H4 (cell line): Measurements from ENCODE around the gene DPYSL3. TPM values are rescaled to one million over a fixed set of nuclear protein-coding genes. Genes with fewer than 3 reads are reported as not detected.
A peak's percentile ranks its signal among the peaks of the same experiment; 100 is the strongest.

Experiments used
- DNase-seq: peaks from one replicate; pipeline ENCODE4 v3.0.0-alpha.2; 2015; ENCODE audit warnings: low spot score
- total RNA-seq: library from RNA; depleted of rRNA; stranded (reverse); fragments of >200 nt; shearing (Covaris generic); gene quantifications from 2 replicates; pipeline ENCODE4 v1.2.3, GENCODE V29; 2014

The DPYSL3 gene
- total RNA-seq, 1 experiment from 2014 or later = 83.9 TPM

- DNase-seq = no peak
These were observed 68.6 kb downstream of the DPYSL3 start for GRCh38 chr5:147441191-147441695.

DNA sequence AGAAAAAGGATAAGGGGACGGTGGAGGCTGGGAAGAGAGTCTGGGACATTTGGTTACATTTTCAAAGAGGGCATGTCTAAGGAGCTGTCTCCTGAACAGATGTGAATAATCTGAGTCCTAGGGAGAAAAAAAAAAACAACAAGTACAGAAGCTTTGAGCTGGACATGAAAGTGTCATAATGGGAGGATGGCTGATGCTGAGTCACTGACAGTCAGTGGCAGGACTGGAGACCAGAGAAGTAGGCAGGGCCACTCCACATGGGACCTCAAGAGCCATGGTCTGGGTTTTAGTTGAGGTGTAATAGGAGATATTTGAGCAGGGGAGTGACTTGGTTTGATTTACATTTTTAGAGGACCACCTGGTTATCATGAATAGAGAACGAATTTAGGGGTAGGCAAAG is 70.6 kb downstream of the DPYSL3 start:
- peak; percentile 32 for DNase-seq

DNA sequence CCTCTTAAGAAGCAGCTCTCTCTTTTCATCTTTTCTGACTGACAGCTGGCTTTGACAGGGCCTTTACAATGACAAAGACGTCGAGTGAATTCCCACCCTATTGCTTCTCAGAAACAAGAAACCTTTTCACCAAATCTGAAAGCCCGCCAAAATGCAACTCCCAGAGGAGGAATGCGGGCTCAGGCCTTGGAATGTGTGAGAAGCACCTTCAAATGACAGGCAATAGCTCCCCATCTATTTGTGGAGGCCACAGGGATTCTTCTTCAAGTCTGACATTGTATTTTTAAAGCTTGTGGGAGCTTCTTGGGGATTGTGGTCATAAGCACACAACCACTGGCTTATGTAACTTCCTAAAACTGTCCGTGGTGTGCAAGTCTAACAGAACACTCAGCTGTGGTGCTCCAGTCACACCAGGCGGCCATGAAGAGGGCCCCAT is 72.7 kb downstream of the DPYSL3 start:
- no peak for DNase-seq

DNA sequence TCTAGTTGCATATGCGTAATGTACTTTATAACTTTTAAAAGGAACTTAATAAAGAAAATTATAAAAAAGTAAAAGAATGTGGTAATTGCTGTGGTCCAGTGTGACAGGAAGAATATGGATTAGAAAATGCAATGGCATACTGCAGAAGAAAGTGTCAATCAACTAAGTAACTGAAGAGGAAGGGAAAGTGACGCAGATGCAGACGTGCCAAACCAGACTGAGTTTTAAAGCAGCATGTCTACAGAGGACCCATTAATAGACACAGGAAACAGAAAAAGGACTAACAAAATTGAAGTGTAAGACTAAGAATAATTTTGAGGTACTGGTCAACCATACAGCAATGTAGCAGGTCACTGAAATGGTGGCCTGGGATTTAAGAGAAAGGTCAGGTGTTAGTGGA is 73.3 kb downstream of the DPYSL3 start:
- DNase-seq = no peak

- DNase-seq = no peak
These were observed 75.8 kb downstream of the DPYSL3 start for GRCh38 chr5:147434049-147434448.

DNA sequence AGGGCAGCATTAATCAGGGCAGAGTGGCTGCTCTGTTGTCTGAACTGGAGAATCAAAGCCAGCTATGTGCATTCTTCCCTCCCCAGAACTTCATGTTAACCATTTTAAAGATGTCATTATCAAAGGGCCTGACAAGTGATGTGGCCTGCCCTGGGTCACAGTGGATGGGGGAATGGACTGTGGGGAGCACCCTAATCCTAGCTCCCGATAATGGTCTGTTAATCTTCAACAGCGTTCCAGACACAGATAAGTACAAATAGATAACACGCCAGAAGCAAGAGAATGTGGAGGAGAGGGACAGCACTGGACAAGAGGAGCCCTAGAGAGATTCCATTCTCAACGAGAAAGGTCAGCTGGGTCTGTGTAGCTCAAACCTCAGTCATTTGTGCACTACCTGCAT is 77.5 kb downstream of the DPYSL3 start:
- DNase-seq = no peak

DNA sequence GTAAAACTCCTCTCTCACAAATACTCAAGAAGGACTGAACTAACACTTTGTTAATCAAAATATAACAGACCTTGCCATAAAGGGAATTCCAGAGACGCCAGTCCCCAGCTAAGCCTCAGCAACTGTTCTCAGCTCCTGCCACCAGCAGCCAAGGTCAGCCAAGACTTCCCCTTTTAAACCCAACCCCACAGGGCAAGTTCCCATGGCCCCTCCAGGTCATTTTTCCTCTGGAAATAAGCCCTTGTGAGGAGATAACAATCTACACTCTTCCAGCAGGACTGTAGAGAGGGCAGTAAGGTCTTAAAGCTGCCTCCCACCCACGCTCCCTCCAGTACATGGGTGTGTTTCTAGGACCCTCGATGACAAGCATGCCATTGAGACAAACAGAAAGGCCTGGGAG is 78.3 kb downstream of the DPYSL3 start:
- DNase-seq = no peak

DNA sequence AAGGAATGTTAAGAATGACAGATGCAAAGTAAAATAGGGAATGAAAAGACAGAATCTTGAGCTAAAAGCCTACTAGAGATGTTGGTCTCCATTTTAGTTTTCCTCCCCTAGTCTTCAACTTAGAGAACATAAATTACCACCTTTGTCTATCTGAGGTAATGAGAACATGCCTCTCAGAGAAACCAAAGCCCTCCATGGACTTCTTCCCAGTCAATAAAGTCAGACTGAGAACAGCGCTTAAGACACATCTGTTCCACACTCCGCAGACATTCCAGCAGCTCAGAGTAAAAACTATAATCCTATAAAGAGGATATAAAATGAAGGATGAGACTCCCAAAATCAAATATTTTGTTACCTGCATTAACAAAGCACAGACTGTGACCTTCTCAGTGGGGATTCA is 79.2 kb downstream of the DPYSL3 start:
- DNase-seq = no peak

GRCh38 chr5:147427521-147428401 is 82.1 kb downstream of the DPYSL3 start:
- no peak for DNase-seq

DNA sequence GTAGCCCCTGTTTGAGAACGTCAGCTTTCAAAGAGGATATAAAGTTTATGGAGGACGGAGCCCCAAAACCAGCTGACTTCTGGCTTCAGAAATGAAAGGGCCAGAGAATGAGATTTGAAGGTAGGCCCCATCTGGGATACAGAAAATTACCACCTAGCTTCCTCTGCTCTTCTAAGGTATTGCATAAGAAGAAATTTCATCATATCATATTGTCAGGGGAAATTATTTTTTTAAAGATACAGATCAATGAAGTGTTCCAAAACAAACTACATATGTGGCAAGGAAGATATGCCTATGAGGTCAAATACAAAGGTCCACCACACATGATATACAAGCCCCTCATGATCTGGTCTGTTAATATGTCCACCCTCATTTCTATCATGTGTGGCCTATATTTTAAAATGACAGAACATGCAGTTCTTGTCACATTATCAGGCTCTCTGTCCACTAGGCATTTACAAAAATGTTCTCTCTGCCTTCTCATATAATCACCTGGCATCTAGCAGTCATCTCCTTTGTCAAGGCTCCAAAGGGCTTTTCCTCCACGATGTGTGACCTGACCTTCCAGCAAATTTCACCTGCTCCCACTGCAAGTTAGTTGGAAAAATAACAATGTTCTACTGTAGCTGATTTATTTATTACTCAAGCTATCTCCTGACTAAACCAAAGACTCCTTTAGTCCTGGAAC is 83.1 kb downstream of the DPYSL3 start:
- DNase-seq = no peak

- no peak for DNase-seq
These were observed 91.3 kb downstream of the DPYSL3 start for GRCh38 chr5:147418613-147419012.

DNA sequence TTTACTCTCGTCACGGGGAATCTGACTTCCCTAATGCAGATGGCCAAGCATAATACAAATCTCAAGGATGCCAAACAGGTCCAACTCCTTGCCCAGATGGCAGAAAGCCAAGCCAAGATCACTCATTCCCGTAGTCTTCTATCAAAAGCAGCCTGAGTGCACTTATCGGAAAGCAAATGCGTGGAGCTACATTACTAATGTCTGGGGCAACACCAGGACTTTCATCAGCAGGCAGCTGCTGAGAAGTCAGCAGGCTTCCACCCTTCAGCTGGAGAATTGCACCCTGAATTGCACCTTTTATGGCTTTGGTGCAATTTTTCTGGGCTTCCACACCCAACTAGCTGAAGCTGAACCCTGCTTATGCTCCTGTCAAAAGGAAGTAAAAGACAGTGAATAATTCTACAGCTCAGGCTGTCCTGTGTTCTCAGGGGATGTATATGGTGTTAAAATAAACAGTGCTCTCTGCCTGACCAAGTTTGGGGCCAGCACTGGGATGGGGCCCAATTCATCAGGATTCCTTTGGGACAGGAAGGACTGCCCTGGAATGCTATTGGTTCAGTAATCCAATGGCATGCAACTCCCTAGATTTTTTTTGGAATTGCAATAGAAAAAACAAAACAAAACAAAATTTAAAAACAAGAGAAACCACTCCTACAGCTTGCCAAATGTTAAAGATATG is 92.6 kb downstream of the DPYSL3 start:
- DNase-seq = no peak

GRCh38 chr5:147415651-147416050 is 94.2 kb downstream of the DPYSL3 start:
- no peak for DNase-seq

DNA sequence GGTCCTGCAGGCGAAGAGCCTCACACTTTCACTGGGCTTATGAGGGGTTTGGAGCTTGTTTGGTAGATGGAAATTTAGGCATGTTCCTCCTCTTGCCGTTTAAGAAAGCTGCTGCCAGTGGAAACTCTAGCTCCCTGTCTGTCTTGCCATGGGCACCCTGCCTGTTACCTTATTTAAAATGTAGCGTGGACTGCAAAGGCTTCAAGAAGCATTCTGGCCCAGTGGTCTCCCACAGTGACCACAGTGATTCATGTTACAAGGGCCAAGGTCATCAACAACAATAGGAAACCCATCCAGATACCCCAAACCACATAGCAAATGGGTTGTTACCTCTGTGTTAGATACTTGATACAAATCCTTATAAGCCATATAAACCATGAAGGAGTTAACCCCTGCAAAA is 96.6 kb downstream of the DPYSL3 start:
- no peak for DNase-seq

DNA sequence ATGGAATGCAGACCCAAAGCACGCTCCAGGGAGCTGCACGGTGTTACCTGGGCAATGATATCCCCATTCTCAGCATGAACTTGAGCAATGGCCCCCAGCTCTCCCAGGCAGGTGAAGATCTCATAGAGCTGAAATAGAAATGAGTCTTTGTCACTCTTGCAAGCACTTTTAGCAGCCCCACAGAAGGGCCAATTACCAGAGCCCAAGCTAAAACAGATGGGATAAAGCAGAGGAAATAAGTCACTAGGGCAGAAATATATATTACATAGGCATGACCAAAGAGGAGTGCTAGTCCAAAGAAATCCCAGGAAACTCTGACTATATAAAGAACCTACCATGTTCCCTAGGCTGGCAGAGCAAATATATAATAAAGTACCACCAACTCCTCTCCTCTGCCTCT is 97.3 kb downstream of the DPYSL3 start:
- no peak for DNase-seq

DNA sequence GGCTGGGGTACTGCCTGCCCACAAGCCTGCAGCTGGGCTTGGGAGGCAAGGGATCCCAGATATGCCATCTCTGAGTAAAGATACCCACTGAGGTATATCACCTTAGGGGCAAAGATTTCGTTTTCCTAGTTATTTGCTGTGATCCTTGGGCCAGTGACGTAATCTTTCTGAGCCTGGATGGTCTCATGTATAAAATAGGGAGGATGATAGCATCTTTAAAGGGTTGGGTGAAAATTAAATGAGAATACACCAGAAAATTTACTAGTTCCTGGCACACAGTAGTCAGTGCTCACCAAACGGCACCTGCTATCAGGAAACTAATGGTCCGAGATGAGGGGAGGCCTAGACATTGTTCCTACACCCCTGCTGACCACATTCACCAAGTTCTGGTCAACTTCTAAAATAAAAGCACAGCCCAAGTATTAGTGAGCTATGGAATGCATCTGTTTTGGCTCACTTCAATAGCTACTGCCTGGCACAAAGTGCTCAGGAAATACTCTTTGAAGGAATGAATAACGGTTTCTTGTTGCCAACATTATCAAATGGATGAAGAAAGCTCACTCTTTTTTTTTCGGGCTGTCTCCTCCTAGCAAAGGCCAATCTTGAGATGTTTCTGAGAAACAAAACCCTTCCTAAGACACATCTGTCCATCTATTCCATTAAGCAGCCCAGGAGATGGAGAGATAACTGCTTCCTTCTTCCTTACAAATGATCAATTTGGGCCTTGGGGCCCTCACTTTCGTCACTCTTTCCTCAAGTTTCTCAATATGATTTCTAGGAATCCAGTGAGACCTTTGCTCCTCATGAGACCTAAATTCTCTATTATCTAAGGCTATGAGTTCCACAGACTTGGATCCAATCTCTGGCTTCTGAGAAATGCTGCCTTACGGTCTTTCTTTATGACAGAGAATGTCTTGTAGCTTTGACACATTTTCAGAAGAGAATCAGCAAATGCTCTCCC is 98.2 kb downstream of the DPYSL3 start:
- DNase-seq = no peak

GRCh38 chr5:147410496-147411358 is 99.1 kb downstream of the DPYSL3 start:
- no peak for DNase-seq

- no peak for DNase-seq
These were observed 100.9 kb downstream of the DPYSL3 start for GRCh38 chr5:147408980-147409379.

DNA sequence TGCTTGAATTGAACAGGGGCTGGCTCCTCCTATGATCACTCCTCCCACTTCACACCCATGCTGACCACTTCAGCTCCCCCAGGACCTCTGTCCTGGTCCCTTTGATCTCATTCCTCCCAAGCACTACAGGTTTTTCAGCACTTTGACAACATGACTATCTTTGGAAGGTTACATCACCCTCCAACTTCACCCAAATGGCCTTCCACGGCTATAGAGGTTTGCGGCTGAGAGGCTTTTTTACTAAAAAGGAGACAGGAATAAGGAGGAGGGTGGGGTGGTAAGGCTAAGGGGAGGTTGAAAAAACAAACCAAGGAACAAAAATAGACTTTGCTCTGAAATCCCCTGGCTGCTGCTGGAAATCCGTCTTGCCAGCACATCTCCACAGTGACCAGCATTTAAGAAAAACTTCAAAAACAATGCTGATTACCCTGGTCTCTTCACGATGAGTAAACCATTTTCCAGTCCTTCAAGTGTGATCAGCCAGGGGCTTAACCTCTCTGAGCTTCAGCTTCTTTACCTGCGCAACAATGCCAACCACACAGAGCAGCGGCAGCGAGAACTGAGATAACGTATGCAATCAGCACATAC is 102.7 kb downstream of the DPYSL3 start:
- no peak for DNase-seq

DNA sequence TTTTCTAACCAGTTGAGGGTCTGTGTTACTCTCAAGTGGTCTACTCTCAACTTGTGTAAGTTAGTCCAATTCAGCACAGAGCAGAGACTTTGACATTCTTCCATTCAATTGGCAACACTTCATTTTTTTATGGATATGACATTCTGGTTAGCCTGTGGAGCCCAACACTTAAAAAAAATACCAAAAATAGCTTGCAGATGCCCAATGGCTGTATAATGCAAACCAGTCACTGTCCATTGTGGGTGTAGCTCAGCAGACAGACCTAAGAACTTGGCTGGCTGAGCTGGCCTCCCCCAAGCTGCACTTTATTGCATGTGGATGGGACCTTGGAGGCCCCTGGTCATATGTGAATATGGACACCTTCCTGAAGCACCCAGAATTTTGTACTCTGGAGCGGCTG is 103.2 kb downstream of the DPYSL3 start:
- DNase-seq = no peak
